Uterus (tissue), 2 donors: ENCODE measurements around the gene AKT3.

Experiments
- POLR2A ChIP-seq, 2 donors: fragments of 450-650 bp; IDR thresholded peaks; one replicate each; pipeline ENCODE4 v1.6.1; 2016; ENCODE audit warnings: antibody characterized with exemption in 2 of 2, mild to moderate bottlenecking in 1 of 2, moderate library complexity in 1 of 2
- TF ChIP-seq, protein P1 (sequence below), 4 experiments: fragments of 200-600 bp in 2 of 4; fragments of 450-650 bp in 2 of 4; sonication (generic) in 2 of 4; IDR thresholded peaks; one replicate each; pipeline ENCODE4 v1.5.1; 2016 to 2019; ENCODE audit warnings: antibody characterized with exemption in 4 of 4, mild to moderate bottlenecking in 2 of 4, moderate library complexity in 1 of 4

DNA sequence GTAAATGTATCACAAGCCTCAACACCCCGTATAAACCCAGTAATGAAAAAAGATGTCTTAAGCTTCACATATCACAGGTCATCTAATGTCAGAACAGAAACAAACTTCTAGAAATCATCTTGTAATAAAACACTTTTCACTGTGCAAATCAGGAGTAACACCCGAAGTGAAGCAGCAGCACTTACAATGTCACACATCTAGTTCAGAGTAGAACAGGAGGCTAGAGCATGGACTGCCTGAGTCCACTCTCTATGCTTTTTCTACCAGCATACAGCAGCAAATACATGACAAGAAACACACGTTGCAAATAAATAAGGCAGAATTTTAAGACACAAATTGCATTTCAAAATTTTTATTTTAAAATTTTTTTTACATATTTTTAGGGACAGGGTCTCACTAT is 57.2 kb downstream of the AKT3 start:
- TF ChIP-seq, protein P1, sequence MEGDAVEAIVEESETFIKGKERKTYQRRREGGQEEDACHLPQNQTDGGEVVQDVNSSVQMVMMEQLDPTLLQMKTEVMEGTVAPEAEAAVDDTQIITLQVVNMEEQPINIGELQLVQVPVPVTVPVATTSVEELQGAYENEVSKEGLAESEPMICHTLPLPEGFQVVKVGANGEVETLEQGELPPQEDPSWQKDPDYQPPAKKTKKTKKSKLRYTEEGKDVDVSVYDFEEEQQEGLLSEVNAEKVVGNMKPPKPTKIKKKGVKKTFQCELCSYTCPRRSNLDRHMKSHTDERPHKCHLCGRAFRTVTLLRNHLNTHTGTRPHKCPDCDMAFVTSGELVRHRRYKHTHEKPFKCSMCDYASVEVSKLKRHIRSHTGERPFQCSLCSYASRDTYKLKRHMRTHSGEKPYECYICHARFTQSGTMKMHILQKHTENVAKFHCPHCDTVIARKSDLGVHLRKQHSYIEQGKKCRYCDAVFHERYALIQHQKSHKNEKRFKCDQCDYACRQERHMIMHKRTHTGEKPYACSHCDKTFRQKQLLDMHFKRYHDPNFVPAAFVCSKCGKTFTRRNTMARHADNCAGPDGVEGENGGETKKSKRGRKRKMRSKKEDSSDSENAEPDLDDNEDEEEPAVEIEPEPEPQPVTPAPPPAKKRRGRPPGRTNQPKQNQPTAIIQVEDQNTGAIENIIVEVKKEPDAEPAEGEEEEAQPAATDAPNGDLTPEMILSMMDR (IDR thresholded peaks at IDR 0.05), result no peak
- no peak for TF ChIP-seq POLR2A (IDR thresholded peaks at IDR 0.05)
